GM10847 (cell line): Measurements from ENCODE around the gene TPSB2.

ENCODE experiments used
- POLR2A ChIP-seq: IDR thresholded peaks from 2 replicates; pipeline ENCODE4 v1.6.1; 2011; ENCODE audit not compliant: insufficient read length; ENCODE audit errors: extremely low read depth

Gene TPSB2

DNA sequence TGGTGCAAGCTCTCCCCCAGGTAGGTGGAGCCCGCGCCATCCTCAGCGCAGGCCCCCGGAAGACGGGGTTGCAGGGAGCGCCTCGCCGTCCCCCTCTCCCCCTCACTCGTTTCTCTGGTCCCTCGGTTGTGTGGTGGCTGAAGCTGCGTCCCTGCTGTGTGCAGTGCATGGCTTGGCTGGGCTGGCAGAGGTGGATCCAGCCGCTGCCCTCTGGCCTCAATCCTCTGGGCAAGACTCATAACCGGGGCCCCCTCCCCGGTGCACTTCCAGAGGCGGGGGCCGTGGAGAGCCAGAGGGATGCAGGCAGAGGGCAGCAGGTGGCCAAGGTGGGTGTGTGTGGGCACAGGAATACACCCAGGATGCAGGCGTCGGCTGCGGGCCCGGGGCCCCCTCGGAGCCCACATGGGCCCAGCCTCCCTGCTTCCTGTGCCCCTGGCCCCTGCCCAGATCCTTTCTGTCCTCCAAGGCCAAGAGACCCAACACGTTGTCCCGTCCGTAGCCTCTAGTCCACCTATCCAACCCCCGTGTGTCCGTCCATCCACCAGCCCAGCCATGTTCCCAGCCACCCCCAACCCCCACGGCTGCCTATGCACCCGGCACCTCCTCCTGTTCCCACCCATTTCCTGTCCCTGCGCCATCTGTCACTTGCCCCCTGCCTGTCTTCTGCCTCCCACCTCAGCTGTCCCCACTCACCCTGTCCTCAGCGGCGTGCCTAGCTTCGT is 14.2 kb downstream of the TPSB2 start:
- no peak for TF ChIP-seq POLR2A

DNA sequence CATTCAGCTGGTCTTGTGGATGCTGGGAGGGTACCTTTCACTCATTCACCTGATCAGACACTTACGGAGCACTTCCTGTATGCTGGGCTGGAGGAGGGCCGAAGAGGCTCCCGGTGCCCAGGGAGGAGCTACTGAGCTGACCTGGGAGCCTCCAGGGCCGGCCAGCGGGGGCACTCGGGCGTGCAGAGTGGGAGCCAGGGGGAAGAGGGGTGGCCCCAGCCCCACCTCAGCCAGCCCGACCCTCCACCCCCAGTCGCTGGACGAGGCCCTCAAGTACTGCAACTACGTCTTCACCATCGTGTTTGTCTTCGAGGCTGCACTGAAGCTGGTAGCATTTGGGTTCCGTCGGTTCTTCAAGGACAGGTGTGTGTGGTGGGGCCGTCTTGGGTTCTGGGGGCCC is 15.3 kb downstream of the TPSB2 start:
- TF ChIP-seq POLR2A = no peak

DNA sequence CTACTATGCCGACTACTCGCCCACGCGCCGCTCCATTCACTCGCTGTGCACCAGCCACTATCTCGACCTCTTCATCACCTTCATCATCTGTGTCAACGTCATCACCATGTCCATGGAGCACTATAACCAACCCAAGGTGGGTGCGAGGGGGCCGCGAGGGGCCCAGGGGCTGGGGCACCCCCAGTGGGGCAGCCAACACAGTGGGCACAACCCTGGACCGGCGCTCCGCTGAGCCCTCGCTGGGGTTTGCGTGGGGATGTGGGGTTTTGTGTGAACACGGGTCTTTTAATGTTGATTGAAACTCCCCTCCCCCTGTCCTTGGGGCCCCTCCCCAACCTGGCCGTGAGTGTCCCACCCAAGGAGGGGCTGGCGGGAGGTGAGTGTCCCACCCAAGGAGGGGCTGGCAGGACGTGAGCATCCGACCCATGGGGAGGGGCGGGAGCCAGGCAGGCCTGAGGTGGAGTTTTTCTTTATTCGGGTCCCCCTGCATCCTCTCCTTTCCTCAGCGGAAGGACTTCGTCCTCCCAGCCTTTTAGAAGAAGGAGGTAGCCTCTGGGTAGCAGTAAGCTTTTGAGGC is 16.1 kb downstream of the TPSB2 start:
- no peak for TF ChIP-seq POLR2A

DNA sequence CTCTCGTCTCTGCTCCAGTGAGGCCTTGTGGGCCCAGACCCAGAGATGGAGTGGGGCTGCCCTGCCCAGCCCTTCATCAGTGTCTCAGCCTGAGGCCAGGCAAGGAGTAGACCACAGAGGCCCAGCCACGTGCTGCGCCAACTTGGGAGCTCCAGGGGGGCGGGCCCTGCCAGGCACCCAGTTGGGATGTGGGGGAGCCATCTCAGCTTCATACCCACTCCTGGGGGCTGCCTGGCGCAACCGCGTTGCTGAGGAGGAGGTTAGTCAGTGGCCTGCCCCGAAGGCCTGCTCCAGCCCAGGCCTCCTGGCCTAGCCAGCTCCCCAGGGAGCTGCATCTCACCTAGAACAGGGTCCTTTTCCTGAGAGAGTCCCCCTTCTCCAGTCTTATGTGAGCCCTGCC is 16.8 kb downstream of the TPSB2 start:
- no peak for TF ChIP-seq POLR2A

DNA sequence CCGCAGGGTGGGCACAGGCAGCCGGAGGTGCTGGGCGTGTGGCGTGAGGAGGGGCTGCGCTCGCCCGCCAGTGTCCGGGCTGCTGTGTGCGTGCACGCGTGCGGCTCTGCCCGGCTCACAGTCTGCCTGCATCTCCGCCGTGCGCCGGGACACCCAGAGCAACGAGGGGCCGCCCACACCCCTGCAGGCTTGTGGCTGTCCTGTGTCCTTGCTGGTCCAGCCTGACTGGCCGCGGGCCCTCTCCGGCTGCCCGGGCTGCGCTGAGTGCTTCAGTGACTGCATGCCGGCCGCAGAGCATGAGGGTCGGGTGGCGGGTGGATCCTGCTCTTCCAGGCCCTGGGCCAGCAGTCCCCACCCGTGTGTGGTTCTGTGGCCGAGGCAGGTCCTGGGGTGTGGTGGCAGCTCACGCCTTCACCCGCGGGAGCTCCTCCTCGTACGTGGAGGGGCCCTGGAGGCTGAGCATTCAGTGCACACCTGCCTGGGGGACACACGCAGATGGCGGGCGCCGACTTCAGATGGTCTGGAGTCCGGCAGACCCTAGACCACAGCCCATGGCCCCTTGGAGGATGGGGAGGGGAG is 17.3 kb downstream of the TPSB2 start:
- no peak for TF ChIP-seq POLR2A

DNA sequence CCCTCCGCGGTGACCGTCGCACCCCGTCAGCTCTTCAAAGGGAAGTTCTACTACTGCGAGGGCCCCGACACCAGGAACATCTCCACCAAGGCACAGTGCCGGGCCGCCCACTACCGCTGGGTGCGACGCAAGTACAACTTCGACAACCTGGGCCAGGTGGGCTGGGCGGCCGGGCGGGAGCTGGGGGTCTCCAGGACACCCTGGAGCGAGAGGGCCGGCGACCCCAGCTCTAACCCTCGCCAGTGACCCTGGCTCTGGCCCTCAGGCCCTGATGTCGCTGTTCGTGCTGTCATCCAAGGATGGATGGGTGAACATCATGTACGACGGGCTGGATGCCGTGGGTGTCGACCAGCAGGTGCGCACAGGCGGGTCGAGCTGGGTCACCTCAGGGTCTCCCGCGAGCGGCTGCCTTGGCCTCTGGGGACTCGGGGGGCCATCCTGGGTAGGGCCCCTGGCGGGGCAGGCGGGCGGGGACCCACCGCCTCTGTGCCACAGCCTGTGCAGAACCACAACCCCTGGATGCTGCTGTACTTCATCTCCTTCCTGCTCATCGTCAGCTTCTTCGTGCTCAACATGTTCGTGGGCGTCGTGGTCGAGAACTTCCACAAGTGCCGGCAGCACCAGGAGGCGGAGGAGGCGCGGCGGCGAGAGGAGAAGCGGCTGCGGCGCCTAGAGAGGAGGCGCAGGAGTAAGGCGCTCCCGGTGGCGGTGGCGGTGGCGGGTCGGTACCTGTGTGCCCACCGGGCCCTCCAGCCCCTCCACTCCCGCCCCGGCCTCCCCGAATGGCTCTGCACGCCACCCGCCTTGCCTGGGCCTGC is 18.3 kb downstream of the TPSB2 start:
- TF ChIP-seq POLR2A = no peak

DNA sequence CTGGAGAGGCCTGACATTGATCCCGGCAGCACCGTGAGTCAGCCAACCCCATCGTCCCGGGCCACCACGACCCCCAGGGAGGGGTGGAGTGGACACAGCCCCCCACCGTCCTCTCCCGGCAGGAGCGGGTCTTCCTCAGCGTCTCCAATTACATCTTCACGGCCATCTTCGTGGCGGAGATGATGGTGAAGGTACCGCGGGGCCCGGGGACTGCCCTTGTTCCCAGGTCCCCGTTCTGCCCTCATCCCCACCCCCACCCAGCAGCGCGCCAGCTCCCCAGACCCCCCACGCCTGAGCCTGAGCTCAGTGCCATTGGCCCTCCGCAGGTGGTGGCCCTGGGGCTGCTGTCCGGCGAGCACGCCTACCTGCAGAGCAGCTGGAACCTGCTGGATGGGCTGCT is 19.5 kb downstream of the TPSB2 start:
- TF ChIP-seq POLR2A = no peak

DNA sequence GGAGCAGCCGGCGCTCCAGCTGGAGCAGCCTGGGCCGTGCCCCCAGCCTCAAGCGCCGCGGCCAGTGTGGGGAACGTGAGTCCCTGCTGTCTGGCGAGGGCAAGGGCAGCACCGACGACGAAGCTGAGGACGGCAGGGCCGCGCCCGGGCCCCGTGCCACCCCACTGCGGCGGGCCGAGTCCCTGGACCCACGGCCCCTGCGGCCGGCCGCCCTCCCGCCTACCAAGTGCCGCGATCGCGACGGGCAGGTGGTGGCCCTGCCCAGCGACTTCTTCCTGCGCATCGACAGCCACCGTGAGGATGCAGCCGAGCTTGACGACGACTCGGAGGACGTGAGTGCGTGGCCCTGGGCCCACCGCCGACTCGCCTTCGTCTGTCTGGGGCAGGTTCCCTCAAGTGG is 20.9 kb downstream of the TPSB2 start:
- TF ChIP-seq POLR2A = no peak

DNA sequence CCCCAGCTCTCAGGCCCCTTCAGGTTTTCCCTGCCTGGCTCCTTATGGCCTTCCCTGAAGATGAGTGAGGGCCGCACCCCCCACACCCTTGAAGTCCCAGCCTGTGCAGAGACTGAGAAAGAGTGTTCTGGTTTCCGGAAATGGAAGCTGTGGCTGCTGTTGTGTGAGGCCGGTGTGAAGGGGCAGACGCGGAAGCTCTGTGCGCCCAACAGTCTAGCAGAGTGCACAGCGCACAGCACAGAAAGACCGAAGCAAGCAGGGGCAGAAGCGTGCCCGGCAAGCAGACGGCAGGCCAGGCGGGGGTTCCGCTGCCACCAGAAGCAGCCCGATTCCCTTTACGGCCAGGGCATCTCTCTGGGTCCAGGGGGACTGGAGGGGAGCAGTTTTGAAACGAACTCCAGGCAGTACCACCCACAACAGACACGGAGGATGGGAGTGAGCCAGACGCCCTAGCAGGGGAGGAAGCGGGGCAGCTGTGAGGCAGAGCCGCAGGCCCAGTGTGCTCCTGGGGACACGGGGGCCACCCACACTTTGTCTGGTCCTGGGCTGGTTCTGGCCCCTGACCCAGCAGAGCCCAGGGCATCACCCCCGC is 21.6 kb downstream of the TPSB2 start:
- TF ChIP-seq POLR2A = no peak

DNA sequence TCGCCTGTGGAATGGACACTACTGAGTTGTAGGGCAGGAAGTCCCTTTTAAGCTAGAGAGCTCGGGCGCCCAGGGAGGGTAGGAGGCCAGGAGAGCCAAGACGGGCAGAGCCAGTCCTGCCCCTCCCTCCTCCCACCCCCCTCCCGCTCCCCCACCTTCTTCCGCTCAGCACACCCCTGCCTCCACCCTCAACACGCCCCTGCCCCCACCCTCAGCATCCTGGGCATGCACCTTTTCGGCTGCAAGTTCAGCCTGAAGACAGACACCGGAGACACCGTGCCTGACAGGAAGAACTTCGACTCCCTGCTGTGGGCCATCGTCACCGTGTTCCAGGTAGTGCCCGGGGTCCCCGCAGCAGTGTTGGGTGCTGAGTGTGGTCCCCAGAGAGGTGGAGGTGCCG is 23.2 kb downstream of the TPSB2 start:
- no peak for TF ChIP-seq POLR2A

DNA sequence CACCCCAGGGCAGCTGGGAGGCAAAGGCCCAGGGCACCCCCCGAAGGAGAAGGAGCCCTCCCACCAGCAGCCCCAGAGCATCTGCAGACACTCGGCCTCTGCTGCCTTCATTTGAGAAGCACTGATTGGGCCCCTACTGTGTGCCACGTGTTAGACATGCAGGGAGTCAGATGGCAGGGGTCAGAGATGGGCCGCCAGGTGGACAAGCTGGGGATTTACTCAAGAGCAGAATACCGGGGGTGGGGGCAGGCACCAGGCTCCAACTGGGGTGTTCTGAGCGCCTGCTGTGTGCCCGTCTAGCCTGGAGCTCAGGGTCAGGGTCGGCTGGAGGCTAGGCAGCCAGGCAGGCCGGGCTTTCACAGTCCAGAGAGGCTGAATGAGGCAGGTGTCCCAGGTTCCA is 23.7 kb downstream of the TPSB2 start:
- no peak for TF ChIP-seq POLR2A

DNA sequence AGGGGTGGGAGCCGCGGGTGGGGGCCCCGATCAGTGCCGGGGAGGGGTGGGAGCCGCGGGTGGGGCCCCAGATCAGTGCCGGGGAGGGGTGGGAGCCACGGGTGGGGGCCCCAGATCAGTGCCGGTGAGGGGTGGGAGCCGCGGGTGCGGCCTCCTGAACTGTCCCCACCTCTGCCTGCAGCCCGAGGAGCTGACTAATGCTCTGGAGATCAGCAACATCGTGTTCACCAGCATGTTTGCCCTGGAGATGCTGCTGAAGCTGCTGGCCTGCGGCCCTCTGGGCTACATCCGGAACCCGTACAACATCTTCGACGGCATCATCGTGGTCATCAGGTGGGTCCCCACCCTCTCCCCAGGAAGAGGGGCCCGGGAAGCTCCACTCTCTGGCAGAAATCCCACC is 25.1 kb downstream of the TPSB2 start:
- TF ChIP-seq POLR2A = no peak

DNA sequence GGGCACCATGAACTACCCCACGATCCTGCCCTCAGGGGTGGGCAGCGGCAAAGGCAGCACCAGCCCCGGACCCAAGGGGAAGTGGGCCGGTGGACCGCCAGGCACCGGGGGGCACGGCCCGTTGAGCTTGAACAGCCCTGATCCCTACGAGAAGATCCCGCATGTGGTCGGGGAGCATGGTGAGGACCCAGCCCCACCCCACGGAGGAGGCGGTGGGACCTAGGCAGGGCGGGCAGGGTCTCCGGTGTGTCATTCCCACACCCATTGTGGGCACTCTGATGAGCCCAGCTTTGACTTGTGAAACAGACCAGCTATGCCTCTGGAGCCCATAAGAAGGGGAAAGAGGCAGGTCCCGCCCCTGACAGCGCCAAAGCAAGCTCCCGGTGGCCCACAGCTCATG is 27.7 kb downstream of the TPSB2 start:
- TF ChIP-seq POLR2A = no peak

DNA sequence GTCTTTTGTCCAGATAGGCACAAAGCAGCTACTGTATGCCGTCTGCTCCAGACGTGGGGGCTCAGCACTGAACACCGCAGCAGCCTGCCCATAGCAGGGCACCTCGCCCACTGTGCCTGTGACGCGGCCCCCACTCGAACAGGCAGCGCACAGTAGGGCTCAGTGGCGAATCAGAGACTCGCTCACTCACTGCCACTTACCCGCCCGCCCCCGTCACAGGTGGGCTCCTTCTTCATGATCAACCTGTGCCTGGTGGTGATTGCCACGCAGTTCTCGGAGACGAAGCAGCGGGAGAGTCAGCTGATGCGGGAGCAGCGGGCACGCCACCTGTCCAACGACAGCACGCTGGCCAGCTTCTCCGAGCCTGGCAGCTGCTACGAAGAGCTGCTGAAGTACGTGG is 28.5 kb downstream of the TPSB2 start:
- TF ChIP-seq POLR2A = no peak

DNA sequence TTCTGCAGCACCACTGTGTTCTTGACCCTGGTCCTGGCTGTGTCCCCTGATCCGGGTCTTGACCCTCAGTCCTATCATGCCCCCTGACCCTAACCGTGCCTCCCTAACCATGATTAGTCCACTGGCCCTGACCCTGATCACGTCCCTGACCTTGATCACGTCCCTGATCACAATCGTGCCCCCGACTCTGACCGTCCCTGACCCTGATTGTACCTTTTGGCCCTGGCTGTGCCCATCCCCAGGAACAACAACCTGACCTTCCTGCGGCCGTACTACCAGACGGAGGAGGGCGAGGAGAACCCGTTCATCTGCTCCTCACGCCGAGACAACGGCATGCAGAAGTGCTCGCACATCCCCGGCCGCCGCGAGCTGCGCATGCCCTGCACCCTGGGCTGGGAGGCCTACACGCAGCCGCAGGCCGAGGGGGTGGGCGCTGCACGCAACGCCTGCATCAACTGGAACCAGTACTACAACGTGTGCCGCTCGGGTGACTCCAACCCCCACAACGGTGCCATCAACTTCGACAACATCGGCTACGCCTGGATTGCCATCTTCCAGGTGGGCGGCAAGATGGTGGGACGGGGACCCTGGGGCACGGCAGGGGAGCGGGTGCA is 29.9 kb downstream of the TPSB2 start:
- no peak for TF ChIP-seq POLR2A

DNA sequence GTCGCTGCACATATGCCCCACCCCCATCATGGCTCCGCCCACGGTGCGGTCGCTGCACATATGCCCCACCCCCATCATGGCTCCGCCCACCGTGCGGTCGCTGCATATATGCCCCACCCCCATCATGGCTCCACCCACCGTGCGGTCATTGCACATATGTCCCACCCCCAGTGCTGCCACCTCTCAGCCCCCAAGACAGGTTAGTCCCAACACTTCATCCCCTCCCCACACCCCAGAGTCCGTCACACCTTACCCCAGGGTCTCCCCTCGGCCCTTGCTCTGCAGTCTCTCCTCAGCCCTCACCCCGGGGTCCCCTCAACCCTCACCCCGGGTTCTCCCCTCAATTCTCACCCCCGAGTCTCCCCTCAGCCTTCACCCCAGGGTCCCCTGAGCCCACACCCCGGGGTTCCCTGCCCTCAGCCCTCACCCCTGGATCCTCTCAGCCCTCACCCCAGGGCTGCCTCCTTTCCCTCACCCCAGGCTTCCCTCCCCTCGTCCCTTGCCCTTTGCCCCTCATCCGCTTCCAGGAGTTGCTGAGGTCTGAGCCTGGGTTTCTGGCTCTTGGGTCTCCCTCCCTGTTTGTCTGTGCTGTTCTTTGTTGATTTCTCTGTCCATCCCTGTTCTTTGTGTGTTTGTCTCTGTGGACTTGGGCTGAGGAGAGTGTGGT is 30.5 kb downstream of the TPSB2 start:
- TF ChIP-seq POLR2A = no peak
